Activated CD4-positive, alpha-beta T cell treated with anti-CD3 and anti-CD28 coated beads for 36 hours (primary cell): Measurements from ENCODE around the gene EFL1. TPM values are rescaled to one million over a fixed set of nuclear protein-coding genes. Genes with fewer than 3 reads are reported as not detected.
"Not testable (repeated sequence)": the region's sequence is repeated elsewhere in the genome, so short reads cannot be mapped to it uniquely, and the experiment has no call there.

Source experiments
- ATAC-seq: fragments of 200-7000 bp; cut with Tn5 transposase; one replicate; pipeline ENCODE4 v1.10.0; 2021; ENCODE audit warnings: mild to moderate bottlenecking, moderate library complexity
- CTCF ChIA-PET: fragments of 350-600 bp; sonication (Branson Sonifier 250); formaldehyde crosslinking; loops from one replicate; lab custom pipeline; 2021; ENCODE audit warnings: antibody characterized with exemption; lab: Charles Lee
- POLR2A ChIA-PET: fragments of 350-600 bp; sonication (Branson Sonifier 250); formaldehyde crosslinking; loops from one replicate; lab custom pipeline; 2021; ENCODE audit warnings: antibody characterized with exemption, inconsistent platforms; lab: Charles Lee
- DNase-seq: peaks from one replicate; pipeline ENCODE4 v3.0.0-alpha.2; 2020
- H3K27ac Mint-ChIP-seq: one replicate; pipeline ENCODE4 v1.8.0; 2021; ENCODE audit warnings: mixed read lengths
- H3K27me3 Mint-ChIP-seq: one replicate; pipeline ENCODE4 v1.8.0; 2021; ENCODE audit warnings: mixed read lengths
- H3K36me3 Mint-ChIP-seq: one replicate; pipeline ENCODE4 v1.8.0; 2021; ENCODE audit warnings: low read depth, mixed read lengths
- H3K4me1 Mint-ChIP-seq: one replicate; pipeline ENCODE4 v1.8.0; 2021; ENCODE audit warnings: mixed read lengths
- H3K4me3 Mint-ChIP-seq: one replicate; pipeline ENCODE4 v1.8.0; 2021; ENCODE audit warnings: mild to moderate bottlenecking, moderate library complexity, mixed read lengths
- H3K9me3 Mint-ChIP-seq: one replicate; pipeline ENCODE4 v1.8.0; 2021; ENCODE audit warnings: low read depth, mixed read lengths
- intact Hi-C, 2 experiments: fragments of 100-400 bp; cut with DNase I in 1 of 2; cut with micrococcal nuclease in 1 of 2; formaldehyde crosslinking; loops; one replicate each; pipeline versions ENCODE4 v1.14.2 to v1.15.1; 2022 to 2024; cut with DNase I, micrococcal nuclease
- total RNA-seq, 2 experiments: library from RNA; stranded (reverse); gene quantifications; one replicate each; pipeline ENCODE4 v1.2.3, GENCODE V29; 2021

EFL1 gene
- total RNA-seq, 2 experiments from 2014 or later: 25.0 to 30.2 TPM

DNA sequence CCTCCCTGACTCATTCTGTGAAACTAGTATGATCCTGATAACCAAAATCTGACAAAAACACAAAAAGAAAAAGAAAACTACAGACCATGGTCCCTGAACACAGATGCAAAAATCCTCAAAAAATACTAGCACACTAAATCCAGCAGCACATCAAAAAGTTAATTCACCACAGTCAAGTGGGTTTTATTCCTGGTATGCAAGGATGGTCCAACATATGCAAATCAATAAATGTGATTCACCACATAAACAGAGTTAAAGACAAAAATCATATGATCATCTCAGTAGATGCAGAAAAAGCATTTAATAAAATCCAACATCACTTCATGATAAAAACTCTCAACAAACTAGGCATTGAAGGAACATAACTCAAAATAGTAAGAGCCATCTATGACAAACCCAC is 12.9 kb upstream of the EFL1 start:
- Mint-ChIP-seq H3K27me3 (peaks cover 2% of the 10 kb centered on the region), H3K27ac (no peak overlapping the region), H3K36me3 (peaks cover 17% of the 10 kb centered on the region), H3K4me3 (no peak overlapping the region), H3K4me1 (no peaks in the 10 kb centered on the region), H3K9me3 (peaks cover 8% of the 10 kb centered on the region)
- DNase-seq: no peak
- intact Hi-C loops: no loop called here
- no peak for ATAC-seq
- POLR2A ChIA-PET: no interaction called here
- CTCF ChIA-PET: no interaction called here

DNA sequence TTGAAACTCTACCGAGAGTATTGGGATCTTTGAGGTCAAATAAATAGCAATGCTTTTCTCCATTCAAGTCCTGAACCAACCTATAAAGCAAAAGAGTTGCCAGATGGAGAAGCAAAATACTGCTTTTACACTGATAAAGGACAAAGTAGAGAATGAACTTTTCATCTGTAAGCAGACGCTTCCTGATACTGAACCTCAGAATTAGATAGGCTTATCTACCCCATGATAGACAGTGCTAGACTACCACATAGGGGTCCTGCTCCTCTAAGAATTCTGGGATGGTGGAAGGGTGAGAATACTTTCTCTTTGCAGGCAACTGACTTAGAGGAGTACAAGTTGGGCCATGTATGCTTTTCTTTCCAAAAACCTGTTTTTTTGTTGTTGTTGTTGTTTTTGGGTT is 9.6 kb upstream of the EFL1 start:
- H3K36me3 Mint-ChIP-seq: peaks cover 17% of the 10 kb centered on the region
- no peak overlapping the region for H3K27ac Mint-ChIP-seq
- CTCF ChIA-PET: no interaction called here
- H3K4me3 Mint-ChIP-seq: no peak overlapping the region
- ATAC-seq (no peak), DNase-seq (no peak)
- intact Hi-C loops: no loop called here
- POLR2A ChIA-PET: no interaction called here
- H3K4me1 Mint-ChIP-seq: peaks cover 6% of the 10 kb centered on the region
- peaks cover 2% of the 10 kb centered on the region for H3K27me3 Mint-ChIP-seq
- peaks cover 8% of the 10 kb centered on the region for H3K9me3 Mint-ChIP-seq

DNA sequence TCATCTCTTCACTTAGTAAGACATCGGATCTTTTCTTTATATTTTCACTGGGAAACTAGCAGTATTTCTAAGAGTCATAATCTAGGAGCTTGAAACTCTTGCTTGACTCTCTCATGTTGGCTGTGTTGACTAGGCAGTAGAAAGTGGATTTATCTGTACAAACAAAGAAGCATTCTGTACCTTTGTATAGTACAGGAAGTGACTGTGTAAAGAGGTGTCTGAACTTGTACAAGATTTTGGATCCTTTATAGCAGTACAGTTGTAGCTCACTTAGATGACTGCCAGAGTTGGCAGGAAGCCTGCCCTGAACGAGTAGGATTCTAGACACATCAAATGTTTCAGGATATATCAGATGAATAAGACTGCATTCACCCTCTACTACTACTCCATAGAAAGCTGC is 5.9 kb upstream of the EFL1 start:
- H3K27me3 Mint-ChIP-seq, H3K27ac Mint-ChIP-seq, POLR2A ChIA-PET, DNase-seq, CTCF ChIA-PET, intact Hi-C loops, H3K4me3 Mint-ChIP-seq, H3K36me3 Mint-ChIP-seq, H3K9me3 Mint-ChIP-seq: not testable (repeated sequence)
- peaks cover 21% of the 10 kb centered on the region for H3K4me1 Mint-ChIP-seq
- ATAC-seq: peak; percentile 57

DNA sequence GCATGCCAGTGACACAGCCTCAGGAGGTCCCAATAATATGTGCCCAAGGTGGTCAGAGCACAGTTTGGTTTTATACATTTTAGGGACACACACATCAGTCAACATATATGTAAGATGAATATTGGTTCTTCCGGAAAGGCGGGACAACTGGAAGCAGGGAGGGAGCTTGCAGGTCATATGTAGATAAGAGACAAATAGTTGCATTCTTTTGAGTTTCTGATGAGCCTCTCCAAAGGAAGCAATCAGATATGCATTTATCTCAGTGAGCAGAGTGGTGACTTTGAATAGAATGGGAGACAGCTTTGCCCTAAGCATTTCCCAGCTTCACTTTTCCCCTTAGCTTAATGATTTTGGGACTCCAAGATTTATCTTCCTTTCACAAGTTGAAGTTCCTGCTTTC is 4.6 kb upstream of the EFL1 start:
- H3K27me3 Mint-ChIP-seq, H3K27ac Mint-ChIP-seq, H3K9me3 Mint-ChIP-seq, intact Hi-C loops, DNase-seq, H3K36me3 Mint-ChIP-seq, ATAC-seq, H3K4me3 Mint-ChIP-seq, POLR2A ChIA-PET: not testable (repeated sequence)
- CTCF ChIA-PET: interaction anchor here (0.7 to 1.5 kb wide), 3 partner anchors 10 to 252 kb away, joined by 3 read pairs; no protein-coding TSS in a partner anchor
- H3K4me1 Mint-ChIP-seq: peaks cover 26% of the 10 kb centered on the region

DNA sequence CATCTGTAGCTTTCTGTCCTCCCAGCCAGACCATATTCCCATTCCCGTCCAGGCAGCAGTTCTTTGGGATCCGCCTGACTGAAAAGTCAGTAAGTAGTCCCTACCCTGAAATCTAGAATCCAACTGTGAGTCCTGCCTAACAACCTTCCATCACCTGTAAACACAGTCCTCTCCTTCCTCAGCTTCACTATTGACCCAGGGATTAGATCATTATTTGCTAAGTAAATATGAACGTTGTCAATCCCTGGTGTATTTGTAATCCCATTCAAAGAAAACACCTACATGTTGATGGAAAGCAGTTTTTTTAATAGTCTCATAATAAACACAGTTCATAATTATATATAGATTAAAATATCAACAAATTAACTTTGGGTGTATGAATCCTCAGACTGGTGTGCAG is 816 bp upstream of the EFL1 start:
- ATAC-seq: no peak
- H3K36me3 Mint-ChIP-seq: peaks cover 16% of the 10 kb centered on the region
- no peak for DNase-seq
- H3K4me3 Mint-ChIP-seq: peak overlapping the region; percentile 89
- H3K4me1 Mint-ChIP-seq: peaks cover 38% of the 10 kb centered on the region
- ChIA-PET POLR2A (no interaction called here), CTCF (no interaction called here)
- H3K27ac Mint-ChIP-seq: peak overlapping the region; percentile 91
- H3K27me3 Mint-ChIP-seq: no peaks in the 10 kb centered on the region
- intact Hi-C loops: loop anchor here (5.0 kb wide), 3 partner anchors 216 to 971 kb away; partner anchors contain the start of genes BTBD1 (in 1 of the 2) and MEX3B (in 1 of the 2)
- H3K9me3 Mint-ChIP-seq: no peaks in the 10 kb centered on the region

DNA sequence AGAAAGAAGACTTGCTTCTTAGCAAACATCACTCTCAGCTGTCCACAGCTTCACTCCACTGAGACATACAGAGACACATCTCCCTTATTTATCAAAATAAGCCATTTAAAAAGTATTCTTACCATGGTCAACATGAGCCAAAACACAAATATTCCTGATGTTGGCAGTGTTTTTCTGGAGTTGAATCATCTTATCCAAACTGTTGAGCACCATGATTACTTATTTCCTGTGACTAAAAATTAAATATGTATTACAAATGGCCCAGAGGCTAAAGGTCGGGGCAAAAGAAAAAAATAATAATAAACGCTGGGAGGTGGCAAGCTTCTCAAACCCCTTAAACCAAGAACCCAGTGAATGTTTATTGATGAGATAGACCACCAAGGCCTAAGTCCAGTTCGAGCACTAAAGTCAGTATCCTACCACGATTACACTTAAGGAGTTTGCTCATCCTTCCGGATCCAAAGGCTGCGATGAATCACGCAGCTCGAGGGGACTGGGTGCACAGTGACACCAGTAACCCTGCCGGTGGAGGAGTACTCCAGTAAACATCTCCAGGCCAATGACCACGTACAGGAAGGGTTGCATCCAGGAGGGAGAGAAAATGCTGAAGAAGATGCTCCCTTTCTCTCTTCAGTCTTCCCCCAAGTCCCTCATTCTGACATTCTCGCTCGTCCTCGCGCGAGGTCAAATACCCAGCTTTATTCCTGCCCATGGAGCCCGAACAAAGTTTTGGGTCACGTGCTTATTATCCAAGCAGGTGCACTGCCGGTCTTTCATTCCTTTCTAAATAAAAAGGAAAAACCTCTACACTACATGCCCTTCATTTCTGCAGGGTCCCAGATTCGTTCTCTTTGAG is 740 bp downstream of the EFL1 start:
- H3K4me3 Mint-ChIP-seq: peak overlapping the region; percentile 89
- H3K27ac Mint-ChIP-seq: peak overlapping the region; percentile 91
- H3K36me3 Mint-ChIP-seq: peaks cover 26% of the 10 kb centered on the region
- not testable (repeated sequence) for H3K9me3 Mint-ChIP-seq, H3K27me3 Mint-ChIP-seq
- DNase-seq: peak; percentile 76
- intact Hi-C loops: loop anchor here (1.0 to 5.0 kb wide), 6 partner anchors 25 to 969 kb away; partner anchors contain the start of genes BTBD1 (in 1 of the 2) and MEX3B (in 1 of the 2)
- CTCF ChIA-PET: interaction anchor here (1.1 kb wide), 1 partner anchor 22 kb away, joined by 3 read pairs; no protein-coding TSS in a partner anchor
- POLR2A ChIA-PET: interaction anchor here (0.6 to 1.2 kb wide), 2 partner anchors 44 to 938 kb away, joined by 5 read pairs; partner anchors contain the start of gene STARD5
- peaks cover 33% of the 10 kb centered on the region for H3K4me1 Mint-ChIP-seq
- peak; percentile 66 for ATAC-seq

DNA sequence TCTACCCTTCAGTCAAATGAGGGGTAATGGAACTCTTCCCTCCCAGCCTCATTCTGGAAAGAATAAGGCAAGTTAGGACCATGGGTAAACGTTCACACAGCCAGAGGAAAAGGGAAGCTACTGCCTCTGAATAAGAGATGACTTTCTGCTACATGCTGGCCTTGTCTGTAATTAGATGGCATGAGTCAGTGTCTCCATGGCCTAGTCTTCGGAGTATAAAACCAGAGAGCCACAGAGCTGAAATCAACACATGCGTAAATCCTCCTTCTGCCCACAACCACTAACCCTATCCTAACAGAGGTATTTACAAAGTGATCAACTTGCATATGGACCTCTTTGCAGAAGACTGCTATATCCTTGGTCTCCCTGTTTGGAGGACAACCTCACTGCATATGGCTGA is 14.3 kb downstream of the EFL1 start:
- H3K27ac Mint-ChIP-seq, DNase-seq, POLR2A ChIA-PET, ATAC-seq, H3K27me3 Mint-ChIP-seq, H3K9me3 Mint-ChIP-seq, intact Hi-C loops, H3K4me1 Mint-ChIP-seq, CTCF ChIA-PET, H3K4me3 Mint-ChIP-seq: not testable (repeated sequence)
- H3K36me3 Mint-ChIP-seq: peaks cover 20% of the 10 kb centered on the region

DNA sequence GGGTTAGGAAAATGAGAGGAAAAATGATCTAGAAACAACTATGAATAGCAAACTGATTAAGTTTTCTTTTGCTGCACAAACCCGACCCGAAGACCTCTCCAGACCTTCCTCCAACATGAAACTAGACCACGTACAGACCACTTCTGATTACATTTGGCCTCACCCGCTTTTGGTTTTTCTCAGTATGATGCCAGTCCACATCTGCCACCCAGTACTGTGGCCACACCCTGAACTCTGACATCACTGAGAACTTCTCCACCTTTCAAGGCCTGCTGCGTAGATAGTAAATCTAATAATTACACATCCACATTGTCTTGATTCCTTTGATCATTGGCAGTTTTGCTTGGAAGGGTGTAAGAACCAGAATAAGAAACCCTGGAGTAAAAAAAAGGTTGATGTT is 16.6 kb downstream of the EFL1 start:
- CTCF ChIA-PET, intact Hi-C loops, H3K4me3 Mint-ChIP-seq, DNase-seq, H3K27me3 Mint-ChIP-seq, H3K4me1 Mint-ChIP-seq, H3K9me3 Mint-ChIP-seq, POLR2A ChIA-PET, H3K27ac Mint-ChIP-seq, ATAC-seq: not testable (repeated sequence)
- H3K36me3 Mint-ChIP-seq: peaks cover 20% of the 10 kb centered on the region

DNA sequence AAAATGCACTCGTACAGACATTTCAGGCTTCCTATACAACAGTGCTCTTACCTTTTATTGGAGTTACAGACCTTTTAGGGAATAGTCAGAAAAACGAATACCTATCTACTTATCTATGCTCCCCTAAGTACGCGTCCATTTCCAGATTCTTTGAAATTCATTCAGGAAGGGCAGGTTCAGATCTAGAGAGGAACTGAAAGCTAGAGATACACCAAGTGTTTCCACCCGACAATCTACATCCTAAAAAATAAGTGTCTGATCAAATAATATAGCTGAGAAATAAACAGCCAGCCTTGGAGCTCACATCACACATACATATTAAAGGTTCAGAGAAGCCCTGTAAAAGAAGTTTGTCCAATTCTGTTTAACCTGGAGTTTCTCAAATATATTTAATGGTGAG is 18.9 kb downstream of the EFL1 start:
- H3K9me3 Mint-ChIP-seq, H3K4me3 Mint-ChIP-seq, DNase-seq, CTCF ChIA-PET, intact Hi-C loops, ATAC-seq, H3K4me1 Mint-ChIP-seq, H3K27me3 Mint-ChIP-seq, H3K27ac Mint-ChIP-seq: not testable (repeated sequence)
- POLR2A ChIA-PET: interaction anchor here (0.6 kb wide), 1 partner anchor 20 kb away, joined by 4 read pairs; no protein-coding TSS in a partner anchor
- H3K36me3 Mint-ChIP-seq: peaks cover 34% of the 10 kb centered on the region

DNA sequence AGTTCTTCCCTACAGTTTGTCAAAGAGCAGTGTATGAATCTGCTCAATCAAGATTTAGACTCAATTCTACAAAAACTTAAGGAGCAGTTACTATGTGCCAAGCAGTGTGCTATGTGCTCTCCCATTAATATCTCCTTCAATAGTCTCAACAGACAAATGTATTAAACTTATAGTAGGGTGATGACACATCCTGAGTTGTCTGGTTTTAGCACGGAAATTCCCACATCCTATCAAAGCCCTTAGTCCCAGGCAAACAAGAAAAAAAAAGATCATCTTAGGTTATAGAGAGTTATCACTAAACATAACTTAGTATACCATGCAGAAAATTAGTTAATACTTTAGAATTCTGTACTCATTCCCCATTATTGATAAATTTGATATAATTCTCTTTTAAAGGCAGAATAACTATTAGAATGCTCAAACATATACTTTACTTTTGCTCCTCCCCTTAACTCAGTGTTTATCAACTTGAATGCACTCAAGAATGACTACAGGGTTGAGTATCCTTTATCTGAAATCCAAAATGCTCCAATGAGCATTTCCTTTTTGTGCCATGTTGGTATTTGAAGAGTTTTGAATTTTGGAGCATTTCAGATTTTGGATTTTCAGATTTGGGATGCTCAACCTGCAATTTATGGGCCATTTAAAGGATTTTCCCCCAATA is 20.6 kb downstream of the EFL1 start:
- POLR2A ChIA-PET, CTCF ChIA-PET, H3K4me1 Mint-ChIP-seq, ATAC-seq, H3K27me3 Mint-ChIP-seq, DNase-seq, intact Hi-C loops, H3K9me3 Mint-ChIP-seq, H3K4me3 Mint-ChIP-seq: not testable (repeated sequence)
- peak overlapping the region; percentile 14 for H3K27ac Mint-ChIP-seq
- peaks cover 37% of the 10 kb centered on the region for H3K36me3 Mint-ChIP-seq

DNA sequence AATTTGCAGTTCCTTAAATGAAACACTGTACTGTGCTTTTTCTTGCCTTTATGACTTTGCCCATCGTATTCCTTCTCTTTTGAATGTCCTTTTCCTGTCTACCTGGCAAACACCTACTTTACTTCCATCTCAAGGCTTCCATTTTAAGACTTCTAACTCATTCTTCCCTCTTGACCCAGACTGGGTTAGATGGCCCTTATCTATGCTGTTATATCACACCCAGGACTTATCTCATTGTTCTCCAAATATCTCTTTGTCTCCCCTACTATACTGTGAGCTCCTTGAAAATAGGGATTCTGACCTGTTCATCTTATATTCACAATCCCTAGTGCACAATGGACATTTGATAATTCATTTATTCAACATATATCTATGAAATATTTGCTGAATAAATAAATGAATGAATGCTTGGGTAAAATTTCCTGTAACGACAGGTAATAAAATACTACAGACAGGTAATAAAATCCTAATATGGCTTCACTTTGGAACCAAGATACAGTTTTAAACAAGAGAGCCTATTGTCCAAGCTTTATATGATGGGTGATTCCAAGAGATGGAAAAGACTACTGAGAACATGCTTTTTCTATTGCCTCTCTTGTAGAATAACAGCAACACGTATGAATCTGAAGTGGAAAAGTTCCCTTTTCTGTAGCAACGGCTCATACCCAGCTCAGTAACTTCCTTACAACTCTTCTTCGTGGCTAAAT is 22.7 kb downstream of the EFL1 start:
- Mint-ChIP-seq H3K27ac (no peak overlapping the region), H3K4me1 (peaks cover 5% of the 10 kb centered on the region), H3K9me3 (no peaks in the 10 kb centered on the region), H3K4me3 (no peak overlapping the region), H3K36me3 (peaks cover 37% of the 10 kb centered on the region), H3K27me3 (no peaks in the 10 kb centered on the region)
- ChIA-PET POLR2A (no interaction called here), CTCF (interaction anchor here (0.7 kb wide), 1 partner anchor 392 kb away, joined by 3 read pairs; no protein-coding TSS in a partner anchor)
- no peak for ATAC-seq
- DNase-seq: no peak
- intact Hi-C loops: no loop called here
